ENCODE data around the gene METTL9. TPM values are rescaled to one million over a fixed set of nuclear protein-coding genes. Genes with fewer than 3 reads are reported as not detected.

Gene METTL9
- total and polyA plus RNA-seq, 9 of the 15 experiments (the other 6 are each of a cell fraction or from before 2014, with no cell fraction given), result 12.2 to 107 (median 79.1) TPM

GRCh38 chr16:21599122-21600030 is at the start of gene METTL9 (continued):
- TF ChIP-seq TSHZ1 (CRISPR knock-in tag; IDR thresholded peaks at IDR 0.05) (no peak), ZNF174 (CRISPR knock-in tag; IDR thresholded peaks at IDR 0.05) (no peak), SRF (CRISPR knock-in tag; IDR thresholded peaks at IDR 0.05) (peak in 1 of 2 experiments; percentile 66; a peak in 2 of 4 replicates), ZNF436 (CRISPR knock-in tag; IDR thresholded peaks at IDR 0.05) (no peak), KDM1A (IDR thresholded peaks at IDR 0.05) (no peak), FOXA3 (CRISPR knock-in tag; conservative IDR thresholded peaks at IDR 0.05 in 1 of 2, IDR thresholded peaks at IDR 0.05 in 1 of 2) (0 out of 4 replicates have a peak, but pooled peaks of 1 of the 2 experiments have one; percentile 33), POLR2H (tag; IDR thresholded peaks at IDR 0.05; ENCODE audit: low read depth) (peak; percentile 80), ZNF12 (CRISPR knock-in tag; IDR thresholded peaks at IDR 0.05) (no peak), POLR2G (IDR thresholded peaks at IDR 0.05; ENCODE audit: low read depth, low read length) (peak; percentile 88), CXXC5 (CRISPR knock-in tag; IDR thresholded peaks at IDR 0.05) (peak; percentile 92), SP1 (CRISPR knock-in tag; IDR thresholded peaks at IDR 0.05) (peak; percentile 94), CBFA2T3 (IDR thresholded peaks at IDR 0.05) (0 out of 2 replicates have a peak, but pooled peaks have one; percentile 16), ZNF766 (CRISPR knock-in tag; conservative IDR thresholded peaks at IDR 0.05) (peak; percentile 70), SNIP1 (IDR thresholded peaks at IDR 0.05; ENCODE audit: low read depth) (no peak), ZBTB7A (IDR thresholded peaks at IDR 0.05; ENCODE audit: borderline replicate concordance, control insufficient read depth, low read depth, low read length) (peak; percentile 96; the same call in 1 of the 2 replicates), SIN3B (IDR thresholded peaks at IDR 0.05; ENCODE audit: low read depth) (peak; percentile 85), NFYB (IDR thresholded peaks at IDR 0.05; ENCODE audit: extremely low read depth, insufficient read length) (peak; percentile 30), ZNF75A (CRISPR knock-in tag; IDR thresholded peaks at IDR 0.05) (no peak), ZNF274 (IDR thresholded peaks at IDR 0.05; ENCODE audit: borderline replicate concordance, low read depth, low read length) (no peak; the same call in 1 of the 2 replicates), HNRNPH1 (optimal IDR thresholded peaks at IDR 0.05; ENCODE audit: low read depth, low read length) (no peak)
- TF ChIP-seq, protein P1, sequence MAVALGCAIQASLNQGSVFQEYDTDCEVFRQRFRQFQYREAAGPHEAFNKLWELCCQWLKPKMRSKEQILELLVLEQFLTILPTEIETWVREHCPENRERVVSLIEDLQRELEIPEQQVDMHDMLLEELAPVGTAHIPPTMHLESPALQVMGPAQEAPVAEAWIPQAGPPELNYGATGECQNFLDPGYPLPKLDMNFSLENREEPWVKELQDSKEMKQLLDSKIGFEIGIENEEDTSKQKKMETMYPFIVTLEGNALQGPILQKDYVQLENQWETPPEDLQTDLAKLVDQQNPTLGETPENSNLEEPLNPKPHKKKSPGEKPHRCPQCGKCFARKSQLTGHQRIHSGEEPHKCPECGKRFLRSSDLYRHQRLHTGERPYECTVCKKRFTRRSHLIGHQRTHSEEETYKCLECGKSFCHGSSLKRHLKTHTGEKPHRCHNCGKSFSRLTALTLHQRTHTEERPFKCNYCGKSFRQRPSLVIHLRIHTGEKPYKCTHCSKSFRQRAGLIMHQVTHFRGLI (CRISPR knock-in tag; IDR thresholded peaks at IDR 0.05), result no peak

Measured in K562 (cell line).